NCI-H1694 (cell line): ENCODE results near the gene SETD6.
"Not testable (repeated sequence)": the region's sequence is repeated elsewhere in the genome, so short reads cannot be mapped to it uniquely, and the experiment has no call there.

ENCODE experiments used
- DNase-seq: peaks from one replicate; lab custom pipeline; 2025; lab: John Stamatoyannopoulos, UW

The SETD6 gene

GRCh38 chr16:58515125-58515870 is at the start of gene SETD6:
Gene SETD6, plus strand, starts transcription at chr16:58515517. Its CDS starts 21 bp downstream, at chr16:58515538.
- peak; percentile 26 for DNase-seq

- DNase-seq: no peak
These were observed 49.5 kb upstream of the SETD6 start for GRCh38 chr16:58465817-58466216.

GRCh38 chr16:58466396-58466795 is 48.9 kb upstream of the SETD6 start:
- DNase-seq: no peak

- no peak for DNase-seq
These were observed 47.4 kb upstream of the SETD6 start for GRCh38 chr16:58467905-58468304.

GRCh38 chr16:58471209-58471975 is 43.9 kb upstream of the SETD6 start:
- no peak for DNase-seq

GRCh38 chr16:58472266-58472665 is 43.1 kb upstream of the SETD6 start:
- no peak for DNase-seq

GRCh38 chr16:58472827-58473226 is 42.5 kb upstream of the SETD6 start:
- DNase-seq: no peak

- DNase-seq: no peak
These were observed 41.0 kb upstream of the SETD6 start for GRCh38 chr16:58474296-58474695.

GRCh38 chr16:58475091-58475619 is 40.2 kb upstream of the SETD6 start:
- DNase-seq: no peak

GRCh38 chr16:58476791-58477190 is 38.5 kb upstream of the SETD6 start:
- no peak for DNase-seq

- DNase-seq: no peak
These were observed 36.9 kb upstream of the SETD6 start for GRCh38 chr16:58478427-58478826.

- DNase-seq: no peak
These were observed 34.0 kb upstream of the SETD6 start for GRCh38 chr16:58481226-58481869.

- no peak for DNase-seq
These were observed 33.4 kb upstream of the SETD6 start for GRCh38 chr16:58481931-58482330.

GRCh38 chr16:58485184-58485887 is 30.0 kb upstream of the SETD6 start:
- DNase-seq: no peak

- DNase-seq: peak; percentile 57
These were observed 27.6 kb upstream of the SETD6 start for GRCh38 chr16:58487566-58488351.

GRCh38 chr16:58488531-58488930 is 26.8 kb upstream of the SETD6 start:
- no peak for DNase-seq

GRCh38 chr16:58490065-58490464 is 25.3 kb upstream of the SETD6 start:
- DNase-seq: no peak

- not testable (repeated sequence) for DNase-seq
These were observed 24.8 kb upstream of the SETD6 start for GRCh38 chr16:58490539-58490938.

GRCh38 chr16:58492066-58492465 is 23.3 kb upstream of the SETD6 start:
- no peak for DNase-seq

GRCh38 chr16:58492735-58493134 is 22.6 kb upstream of the SETD6 start:
- DNase-seq: no peak

GRCh38 chr16:58493756-58494431 is 21.4 kb upstream of the SETD6 start:
- DNase-seq: no peak
